Stimulated activated naive B cell treated with anti-CD40 and anti-IgM and Interleukin-4, amounts not matched to agents 10 μg/mL and 1 μg/mL and 100 μg/mL, for 72 hours (primary cell): Measurements from ENCODE around the gene RNF121.

Source experiments
- ATAC-seq, 2 donors: fragments of 150-1000 bp; cut with Tn5 transposase; replicated peaks; 2 replicates each; pipeline ENCODE4 v1.10.0; 2021; ENCODE audit warnings: moderate library complexity in 1 of 2
- DNase-seq: peaks from one replicate; pipeline ENCODE4 v3.0.0; 2021
- H3K27ac Mint-ChIP-seq: one replicate; pipeline ENCODE4 v1.8.0; 2022; ENCODE audit warnings: mild to moderate bottlenecking, mixed read lengths
- H3K27me3 Mint-ChIP-seq, 2 donors: one replicate each; pipeline ENCODE4 v1.8.0; 2022; ENCODE audit warnings: mixed read lengths in 2 of 2
- H3K36me3 Mint-ChIP-seq, 2 donors: one replicate each; pipeline ENCODE4 v1.8.0; 2022; ENCODE audit warnings: mixed read lengths in 2 of 2, mild to moderate bottlenecking in 1 of 2
- H3K4me1 Mint-ChIP-seq, 2 donors: one replicate each; pipeline ENCODE4 v1.8.0; 2022; ENCODE audit warnings: mixed read lengths in 2 of 2, mild to moderate bottlenecking in 1 of 2
- H3K4me3 Mint-ChIP-seq, 2 donors: one replicate each; pipeline ENCODE4 v1.8.0; 2022; ENCODE audit warnings: mild to moderate bottlenecking in 2 of 2, mixed read lengths in 2 of 2, moderate library complexity in 1 of 2
- H3K9me3 Mint-ChIP-seq, 2 donors: one replicate each; pipeline ENCODE4 v1.8.0; 2022; ENCODE audit warnings: mixed read lengths in 2 of 2, mild to moderate bottlenecking in 1 of 2

RNF121 gene

GRCh38 chr11:71927820-71928736 is 768 bp upstream of the RNF121 start, which contains the start of gene XNDC1N:
XNDC1N (minus strand) TSS chr11:71928594; CDS start chr11:71923353, 5,241 bp downstream.
- Mint-ChIP-seq H3K27ac (peak within 1 kb of the TSS; percentile 100), H3K4me3 (peak within 1 kb of the TSS; percentile 92 to 96), H3K27me3 (no peaks in the 10 kb centered on the region), H3K36me3 (peaks cover 23 to 26% of the 10 kb centered on the region in 2 donors), H3K9me3 (no peaks in the 10 kb centered on the region), H3K4me1 (peaks cover 21 to 37% of the 10 kb centered on the region in 2 donors)
- DNase-seq (no peak), ATAC-seq (peak; percentile 75 to 77)

- peak overlapping the region; percentile 100 for H3K27ac Mint-ChIP-seq
- peaks cover 29 to 34% of the 10 kb centered on the region in 2 donors for H3K36me3 Mint-ChIP-seq
- H3K4me3 Mint-ChIP-seq: peak overlapping the region; percentile 92 to 96
- ATAC-seq: no peak
- no peaks in the 10 kb centered on the region for H3K27me3 Mint-ChIP-seq
- DNase-seq: no peak
- H3K9me3 Mint-ChIP-seq: no peaks in the 10 kb centered on the region
- H3K4me1 Mint-ChIP-seq: peaks cover 31 to 48% of the 10 kb centered on the region in 2 donors
These were observed 645 bp downstream of the RNF121 start for GRCh38 chr11:71929491-71929890.

- peak; percentile 20 to 21 for ATAC-seq
- H3K9me3 Mint-ChIP-seq: no peaks in the 10 kb centered on the region
- H3K4me3 Mint-ChIP-seq: peak overlapping the region; percentile 92 to 96
- peak; percentile 39 for DNase-seq
- peak overlapping the region; percentile 100 for H3K27ac Mint-ChIP-seq
- peaks cover 28 to 29% of the 10 kb centered on the region in 2 donors for H3K36me3 Mint-ChIP-seq
- peaks cover 30 to 51% of the 10 kb centered on the region in 2 donors for H3K4me1 Mint-ChIP-seq
- no peaks in the 10 kb centered on the region for H3K27me3 Mint-ChIP-seq
These were observed 1.9 kb downstream of the RNF121 start for GRCh38 chr11:71930556-71931244.

GRCh38 chr11:71931245-71931602 is 2.4 kb downstream of the RNF121 start:
- H3K9me3 Mint-ChIP-seq: no peaks in the 10 kb centered on the region
- H3K4me1 Mint-ChIP-seq: peaks cover 30 to 51% of the 10 kb centered on the region in 2 donors
- ATAC-seq (peak; percentile 51 to 54), DNase-seq (peak; percentile 17)
- no peaks in the 10 kb centered on the region for H3K27me3 Mint-ChIP-seq
- H3K27ac Mint-ChIP-seq: peak overlapping the region; percentile 100
- peaks cover 26 to 29% of the 10 kb centered on the region in 2 donors for H3K36me3 Mint-ChIP-seq
- H3K4me3 Mint-ChIP-seq: peak overlapping the region; percentile 92 to 96

- Mint-ChIP-seq H3K27me3 (no peaks in the 10 kb centered on the region), H3K36me3 (peaks cover 31 to 38% of the 10 kb centered on the region in 2 donors), H3K4me1 (peaks cover 34 to 59% of the 10 kb centered on the region in 2 donors), H3K4me3 (peak overlapping the region; percentile 18 to 68), H3K27ac (peak overlapping the region; percentile 92), H3K9me3 (no peaks in the 10 kb centered on the region)
- ATAC-seq (no peak), DNase-seq (no peak)
These were observed 4.5 kb downstream of the RNF121 start for GRCh38 chr11:71933141-71933933.

- Mint-ChIP-seq H3K9me3 (no peaks in the 10 kb centered on the region), H3K4me3 (peak overlapping the region; percentile 68 to 70), H3K36me3 (peaks cover 27 to 36% of the 10 kb centered on the region in 2 donors), H3K27me3 (no peaks in the 10 kb centered on the region), H3K4me1 (peaks cover 34 to 57% of the 10 kb centered on the region in 2 donors), H3K27ac (peak overlapping the region; percentile 92)
- ATAC-seq (peak; percentile 56 to 66), DNase-seq (peak; percentile 44)
These were observed 5.4 kb downstream of the RNF121 start for GRCh38 chr11:71934213-71934612.

- Mint-ChIP-seq H3K4me3 (no peak overlapping the region), H3K4me1 (peaks cover 29 to 45% of the 10 kb centered on the region in 2 donors), H3K27ac (no peak overlapping the region), H3K27me3 (no peaks in the 10 kb centered on the region), H3K36me3 (peaks cover 22 to 29% of the 10 kb centered on the region in 2 donors), H3K9me3 (no peaks in the 10 kb centered on the region)
- DNase-seq (no peak), ATAC-seq (no peak)
These were observed 6.6 kb downstream of the RNF121 start for GRCh38 chr11:71935338-71935925.

GRCh38 chr11:71936825-71937224 is 8.0 kb downstream of the RNF121 start:
- Mint-ChIP-seq H3K9me3 (no peaks in the 10 kb centered on the region), H3K36me3 (peaks cover 22 to 25% of the 10 kb centered on the region in 2 donors), H3K27me3 (no peaks in the 10 kb centered on the region), H3K4me3 (no peak overlapping the region), H3K4me1 (peaks cover 23 to 31% of the 10 kb centered on the region in 2 donors), H3K27ac (no peak overlapping the region)
- no peak for ATAC-seq
- no peak for DNase-seq

GRCh38 chr11:71937826-71938225 is 9.0 kb downstream of the RNF121 start:
- no peaks in the 10 kb centered on the region for H3K27me3 Mint-ChIP-seq
- H3K27ac Mint-ChIP-seq: peak overlapping the region; percentile 22
- no peak overlapping the region for H3K4me3 Mint-ChIP-seq
- H3K36me3 Mint-ChIP-seq: peaks cover 25 to 29% of the 10 kb centered on the region in 2 donors
- ATAC-seq (no peak), DNase-seq (no peak)
- H3K4me1 Mint-ChIP-seq: peaks cover 20 to 25% of the 10 kb centered on the region in 2 donors
- no peaks in the 10 kb centered on the region for H3K9me3 Mint-ChIP-seq

GRCh38 chr11:71940561-71941219 is 11.8 kb downstream of the RNF121 start:
- Mint-ChIP-seq H3K9me3 (no peaks in the 10 kb centered on the region), H3K27ac (no peak overlapping the region), H3K36me3 (peaks cover 27 to 36% of the 10 kb centered on the region in 2 donors), H3K27me3 (no peaks in the 10 kb centered on the region), H3K4me3 (no peak overlapping the region), H3K4me1 (peaks cover 29 to 33% of the 10 kb centered on the region in 2 donors)
- ATAC-seq: no peak
- DNase-seq: no peak

GRCh38 chr11:71946144-71946571 is 17.3 kb downstream of the RNF121 start:
- peaks cover 26 to 44% of the 10 kb centered on the region in 2 donors for H3K36me3 Mint-ChIP-seq
- H3K27me3 Mint-ChIP-seq: no peaks in the 10 kb centered on the region
- peak overlapping the region; percentile 11 for H3K27ac Mint-ChIP-seq
- no peak overlapping the region for H3K4me3 Mint-ChIP-seq
- no peaks in the 10 kb centered on the region for H3K9me3 Mint-ChIP-seq
- DNase-seq: no peak
- peaks cover 35 to 63% of the 10 kb centered on the region in 2 donors for H3K4me1 Mint-ChIP-seq
- ATAC-seq: peak; percentile 58 to 87

- ATAC-seq: no peak
- Mint-ChIP-seq H3K9me3 (no peaks in the 10 kb centered on the region), H3K4me1 (peaks cover 33 to 63% of the 10 kb centered on the region in 2 donors), H3K27ac (no peak overlapping the region), H3K27me3 (no peaks in the 10 kb centered on the region), H3K4me3 (no peak overlapping the region), H3K36me3 (peaks cover 25 to 48% of the 10 kb centered on the region in 2 donors)
- DNase-seq: no peak
These were observed 18.7 kb downstream of the RNF121 start for GRCh38 chr11:71947498-71947897.
